PFSK-1 (cell line): ENCODE measurements around the gene CDK6.

Source experiments
- FOXP2 ChIP-seq: optimal IDR thresholded peaks from 2 replicates; pipeline ENCODE3; 2011; ENCODE audit warnings: borderline replicate concordance, control low read depth, inconsistent platforms; ENCODE audit not compliant: insufficient read depth; ENCODE audit errors: extremely low read length, extremely low read depth
- POLR2AphosphoS5 ChIP-seq: IDR thresholded peaks from 2 replicates; pipeline ENCODE4 v1.6.1; 2012; ENCODE audit warnings: low read depth, mild to moderate bottlenecking, control low read depth, low read length, moderate library complexity
- SIN3A ChIP-seq: IDR thresholded peaks from 2 replicates; pipeline ENCODE4 v1.6.1; 2012; ENCODE audit warnings: mild to moderate bottlenecking, low read length, moderate library complexity, borderline replicate concordance; ENCODE audit not compliant: insufficient read depth
- TAF1 ChIP-seq: IDR thresholded peaks from 2 replicates; pipeline ENCODE4 v1.6.1; 2012; ENCODE audit warnings: low read length, control low read depth, borderline replicate concordance; ENCODE audit not compliant: insufficient read depth
- TF ChIP-seq, protein P1 (sequence below), 2 experiments: IDR thresholded peaks; 2 replicates each; pipeline versions ENCODE4 v1.6.1 to v1.8.0; 2011 to 2012; ENCODE audit warnings: low read depth in 2 of 2, low read length in 2 of 2, control low read depth in 1 of 2, inconsistent platforms in 1 of 2, mild to moderate bottlenecking in 1 of 2, moderate library complexity in 1 of 2; ENCODE audit not compliant: insufficient read depth in 1 of 2

Gene CDK6

DNA sequence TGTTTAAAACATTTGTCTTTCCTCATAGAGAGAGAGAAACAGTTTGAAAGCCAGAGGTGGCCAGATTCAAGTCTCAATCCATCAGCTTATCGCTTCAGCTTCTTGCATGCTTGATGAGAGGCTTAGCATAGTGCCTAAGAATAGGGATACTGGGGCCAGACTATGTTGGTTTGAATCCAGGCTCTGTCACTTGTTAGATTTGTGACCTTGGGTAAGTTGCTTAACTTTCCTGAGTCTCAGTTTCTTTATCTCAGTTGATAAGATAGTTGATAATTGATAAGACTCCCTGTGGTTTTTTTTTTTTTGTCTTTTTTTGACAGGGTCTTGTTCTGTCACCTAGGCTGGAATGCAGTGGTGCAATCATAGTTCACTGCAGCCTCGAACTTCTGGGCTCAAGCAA lies 12.1 kb upstream of the CDK6 start:
- TF ChIP-seq POLR2AphosphoS5 = no peak
- no peak for TF ChIP-seq TAF1
- TF ChIP-seq FOXP2 = no peak
- TF ChIP-seq, protein P1, sequence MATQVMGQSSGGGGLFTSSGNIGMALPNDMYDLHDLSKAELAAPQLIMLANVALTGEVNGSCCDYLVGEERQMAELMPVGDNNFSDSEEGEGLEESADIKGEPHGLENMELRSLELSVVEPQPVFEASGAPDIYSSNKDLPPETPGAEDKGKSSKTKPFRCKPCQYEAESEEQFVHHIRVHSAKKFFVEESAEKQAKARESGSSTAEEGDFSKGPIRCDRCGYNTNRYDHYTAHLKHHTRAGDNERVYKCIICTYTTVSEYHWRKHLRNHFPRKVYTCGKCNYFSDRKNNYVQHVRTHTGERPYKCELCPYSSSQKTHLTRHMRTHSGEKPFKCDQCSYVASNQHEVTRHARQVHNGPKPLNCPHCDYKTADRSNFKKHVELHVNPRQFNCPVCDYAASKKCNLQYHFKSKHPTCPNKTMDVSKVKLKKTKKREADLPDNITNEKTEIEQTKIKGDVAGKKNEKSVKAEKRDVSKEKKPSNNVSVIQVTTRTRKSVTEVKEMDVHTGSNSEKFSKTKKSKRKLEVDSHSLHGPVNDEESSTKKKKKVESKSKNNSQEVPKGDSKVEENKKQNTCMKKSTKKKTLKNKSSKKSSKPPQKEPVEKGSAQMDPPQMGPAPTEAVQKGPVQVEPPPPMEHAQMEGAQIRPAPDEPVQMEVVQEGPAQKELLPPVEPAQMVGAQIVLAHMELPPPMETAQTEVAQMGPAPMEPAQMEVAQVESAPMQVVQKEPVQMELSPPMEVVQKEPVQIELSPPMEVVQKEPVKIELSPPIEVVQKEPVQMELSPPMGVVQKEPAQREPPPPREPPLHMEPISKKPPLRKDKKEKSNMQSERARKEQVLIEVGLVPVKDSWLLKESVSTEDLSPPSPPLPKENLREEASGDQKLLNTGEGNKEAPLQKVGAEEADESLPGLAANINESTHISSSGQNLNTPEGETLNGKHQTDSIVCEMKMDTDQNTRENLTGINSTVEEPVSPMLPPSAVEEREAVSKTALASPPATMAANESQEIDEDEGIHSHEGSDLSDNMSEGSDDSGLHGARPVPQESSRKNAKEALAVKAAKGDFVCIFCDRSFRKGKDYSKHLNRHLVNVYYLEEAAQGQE (IDR thresholded peaks at IDR 0.05; ENCODE audit: insufficient read depth in 1 of 2, low read depth in 2 of 2, low read length in 2 of 2) = no peak
- TF ChIP-seq SIN3A = no peak

DNA sequence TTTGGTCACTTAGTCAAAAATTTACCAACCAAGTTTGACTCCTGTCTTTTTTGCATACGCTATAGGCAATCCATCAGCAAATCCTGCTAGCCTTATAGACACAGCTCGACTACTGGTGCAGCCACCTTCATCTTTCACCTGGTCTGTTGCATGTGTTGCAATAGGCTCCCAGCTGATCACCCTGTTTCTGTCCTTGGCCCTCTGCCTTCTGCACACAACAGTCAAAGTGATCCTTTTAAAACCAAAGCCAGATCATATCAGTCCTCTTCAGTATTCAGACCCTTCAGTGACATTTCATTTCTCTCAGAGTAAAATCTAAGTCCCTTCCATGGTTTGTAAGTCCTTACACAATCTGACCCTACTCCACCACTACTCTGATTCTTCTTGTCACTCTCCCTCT lies 10.9 kb upstream of the CDK6 start:
- TF ChIP-seq SIN3A (no peak), FOXP2 (no peak), POLR2AphosphoS5 (no peak), TAF1 (no peak)
- TF ChIP-seq, protein P1 (IDR thresholded peaks at IDR 0.05; ENCODE audit: insufficient read depth in 1 of 2, low read depth in 2 of 2, low read length in 2 of 2) = no peak

DNA sequence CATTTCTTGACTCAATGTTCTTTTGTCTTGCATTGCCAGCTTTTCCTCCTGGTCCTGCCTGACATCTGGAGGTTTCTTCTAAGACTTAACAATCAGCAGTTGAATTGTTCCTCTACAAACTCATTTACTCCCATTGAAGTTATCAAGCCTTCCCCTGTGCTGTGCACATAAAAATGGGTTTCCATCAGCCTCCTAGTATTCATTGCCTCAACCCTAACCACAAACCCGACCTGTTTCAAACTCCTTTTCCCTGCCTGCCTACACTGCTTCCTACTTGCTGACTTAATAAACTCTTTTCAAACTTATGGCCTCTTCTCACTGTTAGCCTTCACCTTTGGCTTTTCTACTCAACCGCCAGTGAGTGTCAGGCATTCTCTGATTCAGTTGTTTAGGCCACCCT lies 9.4 kb upstream of the CDK6 start:
- TF ChIP-seq, protein P1 (IDR thresholded peaks at IDR 0.05; ENCODE audit: insufficient read depth in 1 of 2, low read depth in 2 of 2, low read length in 2 of 2) = no peak
- TF ChIP-seq POLR2AphosphoS5 (no peak), TAF1 (no peak)

DNA sequence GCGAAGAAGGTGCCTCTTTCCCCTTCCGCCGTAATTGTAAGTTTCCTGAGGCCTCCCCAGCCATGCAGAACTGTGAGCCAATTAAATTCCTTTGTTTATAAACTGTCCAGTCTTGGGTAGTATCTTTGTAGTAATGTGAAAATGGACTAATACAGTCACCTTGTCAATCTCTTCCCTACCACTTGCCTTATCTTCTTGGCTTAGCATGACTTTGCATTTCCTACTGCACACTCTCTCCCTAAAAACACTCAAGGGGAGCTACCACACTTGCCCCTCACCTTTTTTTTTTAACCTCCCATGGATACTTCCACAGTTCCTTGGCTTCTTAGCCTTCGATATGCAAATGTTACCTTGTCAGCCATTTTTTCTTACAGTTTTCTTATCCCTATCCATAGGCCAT lies 7.4 kb upstream of the CDK6 start:
- TF ChIP-seq SIN3A = no peak
- TF ChIP-seq FOXP2 = no peak
- TF ChIP-seq POLR2AphosphoS5 = no peak
- TF ChIP-seq, protein P1 (IDR thresholded peaks at IDR 0.05; ENCODE audit: insufficient read depth in 1 of 2, low read depth in 2 of 2, low read length in 2 of 2) = no peak
- no peak for TF ChIP-seq TAF1

DNA sequence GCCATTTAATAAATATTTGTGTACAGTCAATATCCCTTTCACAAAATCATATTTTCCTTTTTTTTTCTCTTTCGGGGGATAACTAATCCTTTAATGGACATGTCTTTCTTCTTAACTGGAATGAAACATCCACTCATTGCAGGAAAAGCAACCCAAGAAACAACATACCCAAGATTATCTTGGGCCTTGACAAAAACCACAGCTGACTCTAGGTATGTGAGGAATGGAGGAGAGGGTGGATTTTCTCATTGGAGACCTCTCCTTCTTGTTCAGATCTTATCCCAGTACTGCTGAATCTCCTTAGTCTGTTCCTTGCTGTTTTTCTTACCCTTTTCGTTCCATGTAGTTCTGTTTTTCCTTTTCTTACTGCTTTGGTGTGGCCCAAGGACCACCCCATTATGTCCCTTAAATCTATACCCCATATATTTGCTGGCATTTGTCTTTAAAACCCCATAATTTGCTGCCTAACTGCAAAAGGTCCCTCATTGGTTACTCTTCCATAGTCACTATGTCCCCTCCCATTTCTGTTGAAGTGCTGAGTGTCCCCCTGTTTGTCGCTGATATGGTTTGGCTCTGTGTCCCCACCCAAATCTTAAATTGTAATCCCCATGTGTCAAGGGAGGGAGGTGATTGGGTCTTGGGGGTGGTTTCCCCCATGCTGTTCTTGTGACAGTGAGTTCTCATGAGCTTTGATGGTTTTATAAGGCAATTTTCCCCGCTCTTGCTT lies 6.8 kb upstream of the CDK6 start:
- no peak for TF ChIP-seq POLR2AphosphoS5
- TF ChIP-seq, protein P1 (IDR thresholded peaks at IDR 0.05; ENCODE audit: insufficient read depth in 1 of 2, low read depth in 2 of 2, low read length in 2 of 2) = no peak
- TF ChIP-seq SIN3A = no peak
- no peak for TF ChIP-seq TAF1
- no peak for TF ChIP-seq FOXP2
